ENCODE measurements around the gene SLC1A5.

The SLC1A5 gene

GRCh38 chr19:46745030-46745429 lies 43.4 kb downstream of the SLC1A5 start:
- DNase-seq (ENCODE audit: low spot score), result no peak
- in situ Hi-C loops (cut with MboI; ENCODE audit: low sequenced_read_pairs, unreplicated experiment), result no loop called here
- no peak for TF ChIP-seq CTCF (IDR thresholded peaks at IDR 0.05; ENCODE audit: borderline replicate concordance, control extremely low read depth, extremely low read depth, insufficient read depth, missing control alignments)

- no peak for TF ChIP-seq CTCF (IDR thresholded peaks at IDR 0.05; ENCODE audit: borderline replicate concordance, control extremely low read depth, extremely low read depth, insufficient read depth, missing control alignments)
- no peak for DNase-seq (ENCODE audit: low spot score)
- in situ Hi-C loops (cut with MboI; ENCODE audit: low sequenced_read_pairs, unreplicated experiment), result no loop called here
These were observed 44.2 kb downstream of the SLC1A5 start for GRCh38 chr19:46744005-46744691.

- DNase-seq (ENCODE audit: low spot score), result no peak
- in situ Hi-C loops (cut with MboI; ENCODE audit: low sequenced_read_pairs, unreplicated experiment), result no loop called here
- TF ChIP-seq CTCF (IDR thresholded peaks at IDR 0.05; ENCODE audit: borderline replicate concordance, control extremely low read depth, extremely low read depth, insufficient read depth, missing control alignments), result no peak
These were observed 45.4 kb downstream of the SLC1A5 start for GRCh38 chr19:46742926-46743480.

GRCh38 chr19:46741447-46741846 lies 46.9 kb downstream of the SLC1A5 start:
- TF ChIP-seq CTCF (IDR thresholded peaks at IDR 0.05; ENCODE audit: borderline replicate concordance, control extremely low read depth, extremely low read depth, insufficient read depth, missing control alignments), result no peak
- in situ Hi-C loops (cut with MboI; ENCODE audit: low sequenced_read_pairs, unreplicated experiment), result no loop called here
- DNase-seq (ENCODE audit: low spot score), result no peak

GRCh38 chr19:46739290-46739771 lies 49.1 kb downstream of the SLC1A5 start:
- no peak for TF ChIP-seq CTCF (IDR thresholded peaks at IDR 0.05; ENCODE audit: borderline replicate concordance, control extremely low read depth, extremely low read depth, insufficient read depth, missing control alignments)
- in situ Hi-C loops (cut with MboI; ENCODE audit: low sequenced_read_pairs, unreplicated experiment), result no loop called here
- no peak for DNase-seq (ENCODE audit: low spot score)

- TF ChIP-seq CTCF (IDR thresholded peaks at IDR 0.05; ENCODE audit: borderline replicate concordance, control extremely low read depth, extremely low read depth, insufficient read depth, missing control alignments), result no peak
- in situ Hi-C loops (cut with MboI; ENCODE audit: low sequenced_read_pairs, unreplicated experiment), result no loop called here
- no peak for DNase-seq (ENCODE audit: low spot score)
These were observed 50.6 kb downstream of the SLC1A5 start for GRCh38 chr19:46737761-46738171.

All from GM13976 (cell line).